H1 (cell line): ENCODE measurements around the gene CREB3L4. TPM values are rescaled to one million over a fixed set of nuclear protein-coding genes. Genes with fewer than 3 reads are reported as not detected.

Source experiments
- CTCF ChIA-PET: fragments of 300-600 bp; sonication (Branson Sonifier 250); formaldehyde crosslinking; loops from one replicate; lab custom pipeline; 2021; ENCODE audit not compliant: partially characterized antibody; lab: Charles Lee
- POLR2A ChIA-PET: fragments of 300-600 bp; sonication (Branson Sonifier 250); formaldehyde crosslinking; loops from one replicate; lab custom pipeline; 2021; ENCODE audit warnings: inconsistent platforms; ENCODE audit not compliant: partially characterized antibody; lab: Charles Lee
- DNase-seq, 2 experiments: peaks; one replicate each; pipeline versions ENCODE4 v3.0.0 to v3.0.0-alpha.2; 2010 to 2022; ENCODE audit warnings: low spot score in 2 of 2, low read depth in 1 of 2, mixed read lengths in 1 of 2
- FAIRE-seq: peaks from 2 replicates; lab custom pipeline; 2011; peaks lifted over from hg19 to GRCh38; lab: Jason Lieb, UNC
- H2AFZ ChIP-seq: 2 replicates; pipeline ENCODE4 v1.8.1; 2012; ENCODE audit warnings: low read length, inconsistent platforms
- H2AK5ac ChIP-seq: 2 replicates; pipeline ENCODE4 v1.6.1; 2013; ENCODE audit warnings: low read depth, low read length
- H2BK120ac ChIP-seq: replicated peaks from 2 replicates; pipeline ENCODE3; 2013; ENCODE audit warnings: low read depth, low read length, inconsistent platforms
- H2BK12ac ChIP-seq: 2 replicates; pipeline ENCODE4 v1.6.1; 2013; ENCODE audit warnings: low read depth, low read length
- H2BK15ac ChIP-seq: 2 replicates; pipeline ENCODE4 v1.6.1; 2013; ENCODE audit warnings: low read length
- H2BK20ac ChIP-seq: 2 replicates; pipeline ENCODE4 v1.6.1; 2013; ENCODE audit warnings: low read length
- H2BK5ac ChIP-seq: 2 replicates; pipeline ENCODE4 v1.6.1; 2013; ENCODE audit warnings: low read depth, low read length
- H3K14ac ChIP-seq: 2 replicates; pipeline ENCODE4 v1.6.1; 2013; ENCODE audit warnings: inconsistent platforms; ENCODE audit not compliant: insufficient read length
- H3K18ac ChIP-seq: 2 replicates; pipeline ENCODE4 v1.6.1; 2013; ENCODE audit warnings: low read length; ENCODE audit errors: extremely low read depth
- H3K23ac ChIP-seq: 2 replicates; pipeline ENCODE4 v1.6.1; 2013; ENCODE audit warnings: inconsistent platforms; ENCODE audit not compliant: insufficient read length
- H3K23me2 ChIP-seq: 2 replicates; pipeline ENCODE4 v1.6.1; 2013; ENCODE audit warnings: low read depth, low read length
- H3K27ac ChIP-seq: 2 replicates; pipeline ENCODE4 v1.6.1; 2011; ENCODE audit warnings: low read depth, low read length, inconsistent platforms
- H3K27me3 ChIP-seq, 4 experiments: replicated peaks in 1 of 4; 1 replicate in 1 of 4; 2 replicates in 3 of 4; pipeline versions ENCODE4 v1.6.1 to v1.8.1; 2011 to 2013; ENCODE audit warnings: low read length in 3 of 4, mild to moderate bottlenecking in 3 of 4, inconsistent platforms in 2 of 4, mixed read lengths in 2 of 4, moderate library complexity in 1 of 4; ENCODE audit not compliant: control insufficient read depth in 3 of 4, insufficient read depth in 3 of 4; ENCODE audit errors: extremely low read depth in 1 of 4
- H3K36me3 ChIP-seq, 4 experiments: 2 replicates each; pipeline versions ENCODE4 v1.6.1 to v1.8.1; 2011 to 2013; ENCODE audit warnings: mild to moderate bottlenecking in 4 of 4, low read length in 3 of 4, moderate library complexity in 2 of 4, control low read depth in 1 of 4, inconsistent platforms in 1 of 4; ENCODE audit not compliant: insufficient read depth in 4 of 4, control insufficient read depth in 2 of 4
- H3K4ac ChIP-seq: replicated peaks from 2 replicates; pipeline ENCODE3; 2013; ENCODE audit warnings: low read length, low read depth, mixed read lengths, inconsistent platforms; ENCODE audit not compliant: insufficient read length
- H3K4me1 ChIP-seq, 4 experiments: replicated peaks in 1 of 4; 1 replicate in 1 of 4; 2 replicates in 3 of 4; pipeline versions ENCODE4 v1.6.1 to v1.8.1; 2011 to 2013; ENCODE audit warnings: low read length in 3 of 4, inconsistent platforms in 2 of 4, mixed read lengths in 1 of 4; ENCODE audit not compliant: insufficient read depth in 4 of 4, control insufficient read depth in 3 of 4
- H3K4me2 ChIP-seq, 2 experiments: 2 replicates each; pipeline versions ENCODE4 v1.6.1 to v1.8.1; 2011 to 2013; ENCODE audit warnings: low read depth in 2 of 2, low read length in 2 of 2, control low read depth in 1 of 2, inconsistent platforms in 1 of 2, mild to moderate bottlenecking in 1 of 2; ENCODE audit not compliant: insufficient read depth in 1 of 2
- H3K4me3 ChIP-seq, 4 experiments: fragments of 200-600, 300-600 bp in 1 of 4; sonication (generic), shearing (Covaris generic), sonication (Bioruptor Twin) in 1 of 4; 2 replicates each; pipeline versions ENCODE4 v1.5.1 to v1.8.1; 2011 to 2016; ENCODE audit warnings: low read length in 4 of 4, low read depth in 3 of 4, control low read depth in 2 of 4, inconsistent platforms in 2 of 4, mild to moderate bottlenecking in 2 of 4, mixed read lengths in 1 of 4, moderate library complexity in 1 of 4; ENCODE audit not compliant: insufficient read depth in 2 of 4; ENCODE audit errors: extremely low read depth in 1 of 4
- H3K56ac ChIP-seq: replicated peaks from 2 replicates; pipeline ENCODE3; 2013; ENCODE audit warnings: low read depth, mild to moderate bottlenecking, mixed read lengths, low read length, inconsistent platforms; ENCODE audit not compliant: insufficient read length
- H3K79me1 ChIP-seq: 2 replicates; pipeline ENCODE4 v1.6.1; 2013; ENCODE audit warnings: low read depth, low read length, control low read depth
- H3K79me2 ChIP-seq, 2 experiments: 2 replicates each; pipeline versions ENCODE4 v1.6.1 to v1.8.1; 2012 to 2013; ENCODE audit warnings: low read length in 2 of 2, mild to moderate bottlenecking in 2 of 2, inconsistent platforms in 1 of 2; ENCODE audit not compliant: insufficient read depth in 2 of 2, control insufficient read depth in 1 of 2
- H3K9ac ChIP-seq, 4 experiments: replicated peaks in 1 of 4; 1 replicate in 1 of 4; 2 replicates in 3 of 4; pipeline versions ENCODE4 v1.6.1 to v1.8.1; 2011 to 2013; ENCODE audit warnings: low read depth in 3 of 4, low read length in 3 of 4, control low read depth in 2 of 4, mild to moderate bottlenecking in 2 of 4, moderate library complexity in 2 of 4, inconsistent platforms in 1 of 4; ENCODE audit errors: extremely low read depth in 1 of 4
- H3K9me3 ChIP-seq, 2 experiments: 2 replicates each; pipeline versions ENCODE4 v1.6.1 to v1.8.1; 2012 to 2013; ENCODE audit warnings: mild to moderate bottlenecking in 2 of 2, moderate library complexity in 2 of 2, control low read depth in 1 of 2, inconsistent platforms in 1 of 2, low read depth in 1 of 2, low read length in 1 of 2, mixed read lengths in 1 of 2; ENCODE audit not compliant: insufficient read depth in 2 of 2
- H4K20me1 ChIP-seq, 2 experiments: replicated peaks in 1 of 2; 2 replicates each; pipeline versions ENCODE3 to v1.8.1; 2011 to 2013; ENCODE audit warnings: inconsistent platforms in 2 of 2, low read length in 2 of 2, mild to moderate bottlenecking in 1 of 2; ENCODE audit not compliant: insufficient read depth in 2 of 2, control insufficient read depth in 1 of 2
- H4K5ac ChIP-seq: 2 replicates; pipeline ENCODE4 v1.6.1; 2013; ENCODE audit warnings: low read length, low read depth, mixed read lengths, inconsistent platforms; ENCODE audit not compliant: insufficient read length
- H4K8ac ChIP-seq: 2 replicates; pipeline ENCODE4 v1.8.0; 2013; ENCODE audit warnings: mild to moderate bottlenecking, moderate library complexity, low read length, inconsistent platforms; ENCODE audit not compliant: insufficient read depth; ENCODE audit errors: extremely low read depth
- H4K91ac ChIP-seq: replicated peaks from 2 replicates; pipeline ENCODE3; 2013; ENCODE audit warnings: low read length, mixed read lengths, inconsistent platforms; ENCODE audit not compliant: insufficient read length
- CBX5 ChIP-seq: fragments of 300-800, 300-1000 bp; sonication (generic); IDR thresholded peaks from 2 replicates; pipeline ENCODE4 v1.7.1; 2016; ENCODE audit warnings: antibody characterized with exemption, low read length, low read depth
- CREB1 ChIP-seq: IDR thresholded peaks from 2 replicates; pipeline ENCODE4 v1.6.1; 2012; ENCODE audit warnings: inconsistent platforms
- FOSL1 ChIP-seq: IDR thresholded peaks from 2 replicates; pipeline ENCODE4 v1.6.1; 2011; ENCODE audit warnings: mild to moderate bottlenecking, low read depth, low read length, moderate library complexity; ENCODE audit not compliant: insufficient read depth
- JUND ChIP-seq: IDR thresholded peaks from 2 replicates; pipeline ENCODE4 v1.6.1; 2011; ENCODE audit warnings: mild to moderate bottlenecking, improper control_type of control experiment, low read length
- PHF8 ChIP-seq: fragments of 200-600 bp; sonication (generic); conservative IDR thresholded peaks from 2 replicates; pipeline ENCODE4 v1.7.1; 2012; ENCODE audit warnings: low read depth, mild to moderate bottlenecking, inconsistent platforms, low read length, moderate library complexity
- RAD21 ChIP-seq, 2 experiments: IDR thresholded peaks in 1 of 2; conservative IDR thresholded peaks in 1 of 2; 2 replicates each; pipeline ENCODE4 v1.6.1; 2011; ENCODE audit warnings: low read depth in 2 of 2, low read length in 2 of 2, improper control_type of control experiment in 1 of 2, inconsistent platforms in 1 of 2, mild to moderate bottlenecking in 1 of 2, moderate library complexity in 1 of 2
- SP4 ChIP-seq: IDR thresholded peaks from 2 replicates; pipeline ENCODE4 v1.6.1; 2012; ENCODE audit warnings: low read length, inconsistent platforms
- USF2 ChIP-seq: IDR thresholded peaks from 2 replicates; pipeline ENCODE4 v1.6.1; 2011; ENCODE audit warnings: low read length, improper control_type of control experiment
- YY1 ChIP-seq: IDR thresholded peaks from 2 replicates; pipeline ENCODE4 v1.6.1; 2011; ENCODE audit warnings: low read depth, mild to moderate bottlenecking, low read length
- WGBS, 2 experiments: shearing (Covaris generic) in 1 of 2; methylation state at CpG; one replicate each; pipeline versions ENCODE4 v1.1.6 to v1.1.7; 2013 to 2015; ENCODE audit warnings: low lambda C conversion rate in 2 of 2, mixed read lengths in 2 of 2, inconsistent platforms in 1 of 2, low coverage in 1 of 2, missing lambda C conversion rate in 1 of 2; ENCODE audit not compliant: insufficient replicate concordance in 2 of 2, insufficient coverage in 1 of 2, insufficient read length in 1 of 2; ENCODE audit errors: extremely low coverage in 1 of 2, missing lambda C conversion rate in 1 of 2; 5-methylcytosine and 5-hydroxymethylcytosine counted together
- polyA plus RNA-seq, 7 experiments: library from polyadenylated mRNA; depleted of rRNA in 3 of 7; stranded (reverse) in 5 of 7; unstranded in 2 of 7; fragments of >200 nt in 5 of 7; fragments of 200-250 nt in 2 of 7; gene quantifications; 1 replicate in 5 of 7; 2 replicates in 1 of 7; 4 replicates in 1 of 7; pipeline versions ENCODE4 v1.2.1 to v1.2.3, GENCODE V29; 2011 to 2013; ENCODE audit warnings: missing spikeins in 2 of 7, mixed read lengths in 2 of 7
- total RNA-seq: library from RNA; stranded (reverse); fragmentation: NEBNext Ultra II Directional; extraction: Animal tissue kit (Norgen Biotek cat#: 25700); gene quantifications from 2 replicates; pipeline ENCODE4 v1.2.1, GENCODE V29; 2021
- TF ChIP-seq, protein P1 (sequence below), 3 experiments: IDR thresholded peaks; 1 replicate in 2 of 3; 2 replicates in 1 of 3; pipeline versions ENCODE4 v1.5.1 to v1.6.1; 2011; ENCODE audit warnings: low read length in 3 of 3, mild to moderate bottlenecking in 3 of 3, inconsistent platforms in 2 of 3, low read depth in 1 of 3, moderate library complexity in 1 of 3; ENCODE audit not compliant: insufficient read depth in 1 of 3; ENCODE audit errors: control extremely low read depth in 1 of 3

Gene CREB3L4
- total and polyA plus RNA-seq, 2 of the 8 experiments (the other 6 are each of a cell fraction or from before 2014, with no cell fraction given): 34.4 to 54.0 TPM

- no peak overlapping the region for H3K27ac ChIP-seq
- no peak overlapping the region for H3K23ac ChIP-seq
- peaks cover 6% of the 10 kb centered on the region in 2 experiments for H3K79me2 ChIP-seq
- H2BK20ac ChIP-seq: no peak overlapping the region
- H3K27me3 ChIP-seq: no peaks in the 10 kb centered on the region
- peaks cover 0 to 2% (median 0%) of the 10 kb centered on the region in 4 experiments; a peak in 1 of 7 replicates for H3K4me1 ChIP-seq
- peaks cover 13% of the 10 kb centered on the region for H3K23me2 ChIP-seq
- no peak overlapping the region for H4K8ac ChIP-seq
- no peak overlapping the region for H2BK120ac ChIP-seq
- H4K5ac ChIP-seq: no peak overlapping the region
- FAIRE-seq (no peak), DNase-seq (no peak)
- H3K36me3 ChIP-seq: peaks cover 0 to 8% (median 3%) of the 10 kb centered on the region in 4 experiments; a peak in 7 of 8 replicates
- ChIA-PET POLR2A (interaction anchor here (0.6 to 7.9 kb wide), 6 partner anchors 8 to 131 kb away, joined by 3 to 73 read pairs (median 4); partner anchors contain the start of genes CREB3L4, DENND4B and RAB13), CTCF (interaction anchor here (0.6 to 1.1 kb wide), 3 partner anchors 95 to 393 kb away, joined by 4 read pairs; no protein-coding TSS in a partner anchor)
- H3K79me1 ChIP-seq: no peaks in the 10 kb centered on the region
- WGBS, 2 experiments: 91% methylated on average over 4 of the region's 4 CpGs; no CpG with 5 or more reads in 1 of the 2 experiments
- peaks cover 0 to 7% of the 10 kb centered on the region in 2 experiments for H4K20me1 ChIP-seq
- H3K4ac ChIP-seq: no peak overlapping the region
- no peak overlapping the region for H2AFZ ChIP-seq
- H3K9ac ChIP-seq: no peak overlapping the region
- H3K56ac ChIP-seq: no peak overlapping the region
- no peak overlapping the region for H2BK5ac ChIP-seq
- H3K9me3 ChIP-seq: no peaks in the 10 kb centered on the region
- TF ChIP-seq YY1 (no peak), PHF8 (no peak), SP4 (no peak), RAD21 (IDR thresholded peaks at IDR 0.05 in 1 of 2, conservative IDR thresholded peaks at IDR 0.05 in 1 of 2; ENCODE audit: low read depth in 2 of 2, low read length in 2 of 2) (no peak), CBX5 (no peak), USF2 (no peak), JUND (no peak), FOSL1 (no peak), CREB1 (no peak)
- TF ChIP-seq, protein P1, sequence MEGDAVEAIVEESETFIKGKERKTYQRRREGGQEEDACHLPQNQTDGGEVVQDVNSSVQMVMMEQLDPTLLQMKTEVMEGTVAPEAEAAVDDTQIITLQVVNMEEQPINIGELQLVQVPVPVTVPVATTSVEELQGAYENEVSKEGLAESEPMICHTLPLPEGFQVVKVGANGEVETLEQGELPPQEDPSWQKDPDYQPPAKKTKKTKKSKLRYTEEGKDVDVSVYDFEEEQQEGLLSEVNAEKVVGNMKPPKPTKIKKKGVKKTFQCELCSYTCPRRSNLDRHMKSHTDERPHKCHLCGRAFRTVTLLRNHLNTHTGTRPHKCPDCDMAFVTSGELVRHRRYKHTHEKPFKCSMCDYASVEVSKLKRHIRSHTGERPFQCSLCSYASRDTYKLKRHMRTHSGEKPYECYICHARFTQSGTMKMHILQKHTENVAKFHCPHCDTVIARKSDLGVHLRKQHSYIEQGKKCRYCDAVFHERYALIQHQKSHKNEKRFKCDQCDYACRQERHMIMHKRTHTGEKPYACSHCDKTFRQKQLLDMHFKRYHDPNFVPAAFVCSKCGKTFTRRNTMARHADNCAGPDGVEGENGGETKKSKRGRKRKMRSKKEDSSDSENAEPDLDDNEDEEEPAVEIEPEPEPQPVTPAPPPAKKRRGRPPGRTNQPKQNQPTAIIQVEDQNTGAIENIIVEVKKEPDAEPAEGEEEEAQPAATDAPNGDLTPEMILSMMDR (IDR thresholded peaks at IDR 0.05; ENCODE audit: control extremely low read depth in 1 of 3, insufficient read depth in 1 of 3, low read depth in 1 of 3, low read length in 3 of 3): no peak
- H3K4me3 ChIP-seq: no peak overlapping the region
- no peak overlapping the region for H3K14ac ChIP-seq
- no peak overlapping the region for H3K4me2 ChIP-seq
- no peak overlapping the region for H2BK12ac ChIP-seq
- H2AK5ac ChIP-seq: no peak overlapping the region
- H4K91ac ChIP-seq: no peak overlapping the region
- no peak overlapping the region for H3K18ac ChIP-seq
- H2BK15ac ChIP-seq: no peak overlapping the region
Measured at GRCh38 chr1:153926405-153926804, 41.3 kb upstream of the CREB3L4 start.
